ENCODE data around the gene PAXIP1. TPM values are rescaled to one million over a fixed set of nuclear protein-coding genes. Genes with fewer than 3 reads are reported as not detected.

Gene PAXIP1
- total and polyA plus RNA-seq, 2 donors (not counting 3 experiments of a cell fraction or from before 2014, with no cell fraction given) = 10.0 to 15.8 TPM

DNA sequence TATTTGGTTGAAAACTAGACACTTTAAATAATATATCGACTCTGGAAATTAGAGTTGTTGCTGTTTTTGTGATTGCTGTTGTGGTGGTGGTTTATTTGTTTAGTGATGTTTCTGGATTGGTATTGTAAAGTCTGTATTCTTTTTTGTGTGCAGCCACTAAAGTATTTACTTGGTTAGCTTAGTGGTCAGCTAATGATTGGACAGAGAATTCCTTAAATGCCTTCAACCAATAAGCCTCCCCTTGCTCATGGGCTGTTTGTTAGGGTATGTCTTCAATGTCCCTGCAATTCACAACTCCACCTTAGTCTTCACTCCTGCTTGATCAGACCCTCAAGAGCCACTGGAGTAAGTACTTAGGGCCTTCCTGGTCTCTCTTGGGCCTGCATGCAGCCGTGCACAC lies 71.0 kb downstream of the PAXIP1 start:
- no peak overlapping the region for H3K27ac ChIP-seq (ENCODE audit: insufficient read depth, low read depth, low read length)
- intact Hi-C loops (cut with micrococcal nuclease) = no loop called here
- POLR2A ChIA-PET = no interaction called here

More for the DNA sequence above, 71.0 kb downstream of the PAXIP1 start:
- Histone ChIP-seq H3K4me2 (ENCODE audit: insufficient read depth, low read length) (no peak overlapping the region), H3K9me3 (replicated peaks; ENCODE audit: control insufficient read depth, insufficient read depth, low read length) (no peaks in the 10 kb centered on the region), H3K9ac (replicated peaks; ENCODE audit: extremely low read depth, insufficient read depth, low read length) (no peak overlapping the region), H3K4me3 (replicated peaks in 1 of 3; ENCODE audit: insufficient read depth in 1 of 3, low read depth in 1 of 3, low read length in 3 of 3) (no peak overlapping the region), H3K4me1 (ENCODE audit: control insufficient read depth, extremely low read depth, insufficient read depth, low read length) (peaks cover 8% of the 10 kb centered on the region), H3K79me2 (ENCODE audit: control insufficient read depth, insufficient read depth, low read length) (no peaks in the 10 kb centered on the region), H3K9me1 (replicated peaks; ENCODE audit: control insufficient read depth, extremely low read depth, insufficient read depth, low read length) (no peaks in the 10 kb centered on the region), H3K27me3 (ENCODE audit: control insufficient read depth in 2 of 2, insufficient read depth in 2 of 2, low read length in 2 of 2) (no peaks in the 10 kb centered on the region), H2AFZ (ENCODE audit: low read depth, low read length) (no peak overlapping the region), H4K20me1 (replicated peaks; ENCODE audit: control insufficient read depth, extremely low read depth, insufficient read depth, low read length) (no peaks in the 10 kb centered on the region), H3K36me3 (ENCODE audit: control insufficient read depth in 2 of 2, extremely low read depth in 1 of 2, insufficient read depth in 2 of 2, low read length in 2 of 2) (no peaks in the 10 kb centered on the region)
- TF ChIP-seq POLR2A (IDR thresholded peaks at IDR 0.05; ENCODE audit: low read depth, low read length) = no peak
- TF ChIP-seq MYC (IDR thresholded peaks at IDR 0.05; ENCODE audit: low read depth, low read length) = no peak
- no peak for TF ChIP-seq JUN (IDR thresholded peaks at IDR 0.05; ENCODE audit: borderline replicate concordance, insufficient read depth, insufficient read length, low read depth)
- no peak for TF ChIP-seq POLR2AphosphoS5 (IDR thresholded peaks at IDR 0.05; ENCODE audit: insufficient read depth, low read depth, low read length)
- TF ChIP-seq GATA2 (IDR thresholded peaks at IDR 0.05; ENCODE audit: insufficient read depth, insufficient read length, low read depth, low read length) = no peak
- TF ChIP-seq, protein P1, sequence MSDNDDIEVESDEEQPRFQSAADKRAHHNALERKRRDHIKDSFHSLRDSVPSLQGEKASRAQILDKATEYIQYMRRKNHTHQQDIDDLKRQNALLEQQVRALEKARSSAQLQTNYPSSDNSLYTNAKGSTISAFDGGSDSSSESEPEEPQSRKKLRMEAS (IDR thresholded peaks at IDR 0.05; ENCODE audit: insufficient read depth, insufficient read length) = no peak
- TF ChIP-seq FOS (IDR thresholded peaks at IDR 0.05; ENCODE audit: borderline replicate concordance, insufficient read depth, low read length) = no peak
- no peak for TF ChIP-seq EZH2 (IDR thresholded peaks at IDR 0.05; ENCODE audit: borderline replicate concordance, low read depth, low read length, severe bottlenecking)
- TF ChIP-seq, protein P2, sequence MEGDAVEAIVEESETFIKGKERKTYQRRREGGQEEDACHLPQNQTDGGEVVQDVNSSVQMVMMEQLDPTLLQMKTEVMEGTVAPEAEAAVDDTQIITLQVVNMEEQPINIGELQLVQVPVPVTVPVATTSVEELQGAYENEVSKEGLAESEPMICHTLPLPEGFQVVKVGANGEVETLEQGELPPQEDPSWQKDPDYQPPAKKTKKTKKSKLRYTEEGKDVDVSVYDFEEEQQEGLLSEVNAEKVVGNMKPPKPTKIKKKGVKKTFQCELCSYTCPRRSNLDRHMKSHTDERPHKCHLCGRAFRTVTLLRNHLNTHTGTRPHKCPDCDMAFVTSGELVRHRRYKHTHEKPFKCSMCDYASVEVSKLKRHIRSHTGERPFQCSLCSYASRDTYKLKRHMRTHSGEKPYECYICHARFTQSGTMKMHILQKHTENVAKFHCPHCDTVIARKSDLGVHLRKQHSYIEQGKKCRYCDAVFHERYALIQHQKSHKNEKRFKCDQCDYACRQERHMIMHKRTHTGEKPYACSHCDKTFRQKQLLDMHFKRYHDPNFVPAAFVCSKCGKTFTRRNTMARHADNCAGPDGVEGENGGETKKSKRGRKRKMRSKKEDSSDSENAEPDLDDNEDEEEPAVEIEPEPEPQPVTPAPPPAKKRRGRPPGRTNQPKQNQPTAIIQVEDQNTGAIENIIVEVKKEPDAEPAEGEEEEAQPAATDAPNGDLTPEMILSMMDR (IDR thresholded peaks at IDR 0.05; ENCODE audit: extremely low read depth in 1 of 2, insufficient read depth in 1 of 2, low read depth in 1 of 2, low read length in 2 of 2) = no peak
- FAIRE-seq = no peak
- CTCF ChIA-PET = no interaction called here
- BruUV-seq (replicated peaks) = no TSS peak
- no peak for DNase-seq (ENCODE audit: low read depth, low spot score)
- dilution Hi-C loops (cut with MboI; ENCODE audit: extremely low pct_ligation_motif_present, low sequenced_read_pairs) = no loop called here
